Caki2 (cell line): ENCODE data around the gene GOLGA6C. TPM values are rescaled to one million over a fixed set of nuclear protein-coding genes. Genes with fewer than 3 reads are reported as not detected.
A peak's percentile ranks its signal among the peaks of the same experiment; 100 is the strongest.
"Not testable (repeated sequence)": the region's sequence is repeated elsewhere in the genome, so short reads cannot be mapped to it uniquely, and the experiment has no call there.

Experiments
- DNase-seq: peaks from one replicate; pipeline ENCODE4 v3.0.0-alpha.2; 2015; ENCODE audit warnings: low read depth
- in situ Hi-C: cut with HindIII; loops from 2 replicates; pipeline ENCODE4 v1.10.0; 2016; ENCODE audit warnings: low sequenced_read_pairs, low pct_unique_long_range_greater_than_20kb, mixed read lengths
- total RNA-seq: library from RNA; depleted of rRNA; stranded (reverse); fragments of >200 nt; shearing (Covaris generic); gene quantifications from 2 replicates; pipeline ENCODE4 v1.2.3, GENCODE V29; 2014; ENCODE audit warnings: low replicate concordance; rRNA removed

The GOLGA6C gene
- total RNA-seq, 1 experiment from 2014 or later = not detected

GRCh38 chr15:75298541-75299310 is 40.6 kb downstream of the GOLGA6C start:
- in situ Hi-C loops, DNase-seq: not testable (repeated sequence)

GRCh38 chr15:75299311-75299688 is 41.2 kb downstream of the GOLGA6C start:
- DNase-seq, in situ Hi-C loops: not testable (repeated sequence)

- DNase-seq, in situ Hi-C loops: not testable (repeated sequence)
Observed at GRCh38 chr15:75300026-75300425, 41.9 kb downstream of the GOLGA6C start.

GRCh38 chr15:75302318-75302717 is 44.2 kb downstream of the GOLGA6C start:
- no peak for DNase-seq
- in situ Hi-C loops = no loop called here

GRCh38 chr15:75302753-75303152 is 44.6 kb downstream of the GOLGA6C start:
- DNase-seq, in situ Hi-C loops: not testable (repeated sequence)

GRCh38 chr15:75306188-75306587 is 48.1 kb downstream of the GOLGA6C start:
- in situ Hi-C loops = no loop called here
- DNase-seq = no peak

- in situ Hi-C loops = no loop called here
- DNase-seq = peak; percentile 1
Observed at GRCh38 chr15:75307778-75308390, 49.8 kb downstream of the GOLGA6C start.

- DNase-seq = no peak
- in situ Hi-C loops = no loop called here
Observed at GRCh38 chr15:75309711-75310110, 51.6 kb downstream of the GOLGA6C start.

- DNase-seq, in situ Hi-C loops: not testable (repeated sequence)
Observed at GRCh38 chr15:75312548-75312947, 54.4 kb downstream of the GOLGA6C start.

GRCh38 chr15:75313116-75313845 is 55.1 kb downstream of the GOLGA6C start:
- no peak for DNase-seq
- in situ Hi-C loops = no loop called here

GRCh38 chr15:75314552-75315290 is 56.6 kb downstream of the GOLGA6C start:
- in situ Hi-C loops = no loop called here
- DNase-seq = no peak

- DNase-seq, in situ Hi-C loops: not testable (repeated sequence)
Observed at GRCh38 chr15:75319231-75319897, 61.2 kb downstream of the GOLGA6C start.

Other genes starting within 250 kb of the GOLGA6C start
- gene PPCDC, start 234.7 kb upstream of the GOLGA6C start, total RNA-seq = 22.8 and 38.3 TPM in 2 replicates
- gene C15orf39, start 56.5 kb upstream of the GOLGA6C start, total RNA-seq = 7.6 and 7.7 TPM in 2 replicates
- not detected in 2 replicates for gene GOLGA6D, start 24.5 kb downstream of the GOLGA6C start, total RNA-seq
- gene COMMD4, start 77.7 kb downstream of the GOLGA6C start, total RNA-seq = 165 and 212 TPM in 2 replicates
- gene NEIL1, start 88.7 kb downstream of the GOLGA6C start, total RNA-seq = not detected in 2 replicates
- gene MAN2C1, start 110.3 kb downstream of the GOLGA6C start, total RNA-seq = 66.8 and 90.6 TPM in 2 replicates
- 17.7 and 32.6 TPM in 2 replicates for gene SIN3A, start 193.4 kb downstream of the GOLGA6C start, total RNA-seq